HCT116 (cell line): ENCODE results near the gene PRKACA.

Experiments used
- ATF3 ChIP-seq: IDR thresholded peaks from 2 replicates; pipeline ENCODE4 v1.6.1; 2012
- CTCF ChIP-seq, 3 experiments: fragments of 200-600 bp in 1 of 3; sonication (generic) in 1 of 3; IDR thresholded peaks in 2 of 3; conservative IDR thresholded peaks in 1 of 3; 2 replicates each; pipeline ENCODE4 v1.5.1; 2012 to 2017; ENCODE audit warnings: low read depth in 2 of 3, low read length in 2 of 3, antibody characterized with exemption in 1 of 3, borderline replicate concordance in 1 of 3, control low read depth in 1 of 3, mild to moderate bottlenecking in 1 of 3, mixed read lengths in 1 of 3, mixed run types in 1 of 3, moderate library complexity in 1 of 3; ENCODE audit not compliant: insufficient read depth in 1 of 3
- POLR2A ChIP-seq: IDR thresholded peaks from 2 replicates; pipeline ENCODE4 v1.7.0; 2011; ENCODE audit warnings: borderline replicate concordance; ENCODE audit not compliant: insufficient read depth, insufficient read length; ENCODE audit errors: extremely low read depth

DNA sequence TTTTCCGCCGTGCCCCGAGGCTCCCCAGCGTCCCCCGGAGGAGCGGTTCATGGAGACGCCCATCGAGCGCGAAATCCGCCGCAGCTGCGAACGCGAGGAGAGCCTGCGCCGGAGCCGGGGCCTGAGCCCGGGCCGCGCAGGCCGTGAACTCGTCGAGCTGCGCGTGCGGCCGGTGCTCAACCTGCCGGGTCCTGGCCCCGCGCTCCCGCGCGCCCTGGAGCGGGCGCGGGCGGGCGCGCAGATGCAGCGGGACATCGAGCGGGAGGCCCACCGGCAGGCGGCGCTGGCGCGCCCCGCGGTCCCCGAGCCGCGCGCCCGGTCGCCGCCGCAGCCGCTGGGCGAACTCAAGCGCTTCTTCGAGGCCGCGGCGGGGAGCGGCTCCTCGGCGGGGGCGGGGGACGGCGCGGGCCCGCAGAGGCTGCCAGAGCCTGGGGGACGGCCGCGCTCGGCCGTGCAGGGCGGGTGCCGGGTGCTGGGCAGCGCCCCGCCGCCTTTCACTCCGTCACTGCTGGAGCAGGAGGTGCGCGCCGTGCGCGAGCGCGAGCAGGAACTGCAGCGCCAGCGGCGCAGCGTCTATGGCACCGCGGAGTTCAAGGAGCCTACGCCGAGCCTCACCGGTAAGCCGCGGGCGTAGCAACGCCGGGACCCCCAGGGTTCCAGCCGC lies 44.2 kb downstream of the PRKACA start:
- peak in 2 of 3 experiments; percentile 19 to 22; a peak in 2 of 6 replicates for TF ChIP-seq CTCF (IDR thresholded peaks at IDR 0.05 in 2 of 3, conservative IDR thresholded peaks at IDR 0.05 in 1 of 3; ENCODE audit: borderline replicate concordance in 1 of 3, insufficient read depth in 1 of 3, low read depth in 2 of 3, low read length in 2 of 3)
- no peak for TF ChIP-seq ATF3
- no peak for TF ChIP-seq POLR2A
